AG09319 (cell line): ENCODE data around the gene UFSP2.

Source experiments
- DNase-seq: peaks from one replicate; pipeline ENCODE4 v3.0.0-alpha.2; 2010; ENCODE audit warnings: low read depth; ENCODE audit errors: extremely low read depth
- TF ChIP-seq, protein P1 (sequence below): IDR thresholded peaks from 2 replicates; pipeline ENCODE4 v1.5.1; 2011; ENCODE audit warnings: low read depth, mild to moderate bottlenecking, inconsistent platforms, low read length, moderate library complexity

UFSP2 gene

DNA sequence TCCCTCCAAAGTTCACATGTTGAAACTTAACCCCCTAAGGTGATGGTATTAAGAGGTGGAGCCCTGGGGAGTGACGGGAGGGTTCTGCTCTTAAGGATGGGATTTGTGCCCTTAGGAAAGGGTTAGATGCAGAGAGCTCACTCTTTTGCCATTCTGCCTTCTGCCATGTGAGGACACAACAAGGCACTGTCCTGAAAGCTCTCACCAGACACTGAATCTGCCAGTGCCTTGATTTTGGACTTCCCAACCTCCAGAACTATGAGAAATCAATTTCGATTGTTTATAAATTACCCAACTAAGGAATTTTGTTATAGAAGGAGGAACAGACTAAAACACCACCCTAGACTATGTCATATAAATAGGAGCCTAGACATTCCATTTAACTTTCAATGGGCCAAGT, 41.7 kb downstream of the UFSP2 start:
- no peak for DNase-seq
- TF ChIP-seq, protein P1, sequence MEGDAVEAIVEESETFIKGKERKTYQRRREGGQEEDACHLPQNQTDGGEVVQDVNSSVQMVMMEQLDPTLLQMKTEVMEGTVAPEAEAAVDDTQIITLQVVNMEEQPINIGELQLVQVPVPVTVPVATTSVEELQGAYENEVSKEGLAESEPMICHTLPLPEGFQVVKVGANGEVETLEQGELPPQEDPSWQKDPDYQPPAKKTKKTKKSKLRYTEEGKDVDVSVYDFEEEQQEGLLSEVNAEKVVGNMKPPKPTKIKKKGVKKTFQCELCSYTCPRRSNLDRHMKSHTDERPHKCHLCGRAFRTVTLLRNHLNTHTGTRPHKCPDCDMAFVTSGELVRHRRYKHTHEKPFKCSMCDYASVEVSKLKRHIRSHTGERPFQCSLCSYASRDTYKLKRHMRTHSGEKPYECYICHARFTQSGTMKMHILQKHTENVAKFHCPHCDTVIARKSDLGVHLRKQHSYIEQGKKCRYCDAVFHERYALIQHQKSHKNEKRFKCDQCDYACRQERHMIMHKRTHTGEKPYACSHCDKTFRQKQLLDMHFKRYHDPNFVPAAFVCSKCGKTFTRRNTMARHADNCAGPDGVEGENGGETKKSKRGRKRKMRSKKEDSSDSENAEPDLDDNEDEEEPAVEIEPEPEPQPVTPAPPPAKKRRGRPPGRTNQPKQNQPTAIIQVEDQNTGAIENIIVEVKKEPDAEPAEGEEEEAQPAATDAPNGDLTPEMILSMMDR = no peak

DNA sequence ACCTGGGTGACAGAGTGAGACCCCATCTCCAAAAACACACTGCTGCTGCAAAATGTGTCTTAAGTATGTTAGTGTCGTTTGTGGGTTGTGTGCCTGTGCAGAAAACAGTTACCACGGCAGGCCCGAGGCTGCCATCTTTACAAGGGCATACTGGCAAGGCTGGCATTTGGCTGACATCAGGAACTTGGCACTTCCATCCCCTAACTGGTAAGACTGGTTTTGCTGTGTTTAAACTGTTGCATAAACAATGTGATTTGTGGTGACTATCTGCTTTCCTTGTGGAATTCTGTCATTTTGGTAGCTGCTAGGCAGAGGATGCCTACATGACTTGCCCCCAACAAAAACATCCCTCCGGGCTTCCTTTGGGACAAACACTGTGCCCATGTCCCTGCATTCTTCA, 42.3 kb downstream of the UFSP2 start:
- DNase-seq = no peak
- TF ChIP-seq, protein P1 = no peak

DNA sequence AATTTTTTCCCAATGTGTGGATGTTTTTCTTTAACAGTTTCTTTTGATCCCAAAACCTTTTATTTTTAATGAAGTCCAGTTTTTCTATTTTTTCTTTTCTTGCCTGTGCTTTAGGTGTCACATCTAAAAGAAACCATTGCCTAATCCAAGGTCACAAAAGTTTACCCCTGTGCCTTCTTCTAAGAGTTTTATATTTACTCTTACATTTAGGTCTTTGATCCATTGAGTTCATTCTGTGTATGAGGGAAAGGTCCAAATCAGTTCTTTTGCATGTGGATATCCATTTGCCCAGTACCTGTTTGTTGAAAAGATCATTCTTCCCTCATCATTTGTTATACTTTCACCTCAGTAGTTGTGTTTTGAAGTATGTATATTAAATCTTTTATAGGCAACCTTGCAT, 43.0 kb downstream of the UFSP2 start:
- TF ChIP-seq, protein P1 = no peak
- no peak for DNase-seq

DNA sequence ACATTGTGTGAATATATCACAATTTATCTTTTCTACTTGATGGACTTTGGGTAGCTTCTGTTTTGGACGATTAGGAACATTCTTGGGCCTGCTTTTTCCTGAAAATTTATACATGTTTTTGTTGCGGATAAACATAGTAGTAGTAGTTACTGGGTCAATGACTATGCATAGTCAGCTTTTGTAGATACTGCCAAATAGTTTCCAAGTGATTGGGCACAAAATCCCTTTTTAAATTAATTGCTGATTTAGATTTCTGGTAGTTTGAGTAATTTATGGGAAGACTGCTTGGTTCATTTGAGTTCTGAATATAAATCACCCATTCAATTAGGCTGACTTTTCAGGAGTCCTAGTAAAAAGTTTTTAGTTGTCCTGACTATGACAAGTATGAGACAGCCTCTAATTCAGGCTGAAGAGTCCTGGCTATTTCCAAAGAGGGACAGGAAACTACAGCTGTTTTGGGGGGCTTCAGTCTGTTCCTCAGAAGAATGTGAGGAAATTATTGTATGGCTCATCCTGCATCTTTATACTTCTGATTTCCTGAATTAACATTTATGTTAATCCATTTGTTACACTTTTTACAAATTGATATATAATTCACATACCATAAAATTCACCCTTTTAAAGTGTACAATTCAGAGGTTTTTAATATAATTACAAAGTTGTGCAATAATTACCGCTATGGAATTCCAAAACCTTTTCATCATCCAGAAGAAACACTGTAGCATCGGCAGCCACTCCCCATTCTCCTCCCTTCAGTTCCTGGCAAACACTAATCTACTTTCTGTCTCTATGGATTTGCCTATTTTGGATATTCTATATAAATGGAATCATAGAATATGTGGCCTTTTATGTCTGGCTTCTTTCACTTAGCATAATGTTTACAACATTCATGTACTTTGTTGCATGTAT, 44.2 kb downstream of the UFSP2 start:
- no peak for DNase-seq

DNA sequence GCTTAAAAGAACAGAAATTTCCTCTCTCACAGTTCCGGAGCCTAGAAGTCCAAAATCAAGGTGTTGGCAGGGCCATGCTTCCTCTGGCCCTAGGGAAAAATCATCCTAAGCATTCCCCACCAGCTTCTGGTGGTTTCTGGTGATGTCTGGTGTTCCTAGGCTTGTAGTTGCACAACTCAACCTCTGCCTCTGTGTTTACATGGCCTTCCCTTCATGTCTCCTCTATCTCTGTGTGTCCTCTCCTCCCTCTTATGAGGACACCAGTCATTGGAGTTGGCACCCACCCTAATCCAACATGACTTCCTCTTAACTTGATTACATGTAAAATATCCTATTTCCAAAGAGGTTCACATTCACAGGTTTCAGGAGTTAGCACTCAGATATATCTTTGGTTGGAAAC, 45.4 kb downstream of the UFSP2 start:
- TF ChIP-seq, protein P1 = no peak
- no peak for DNase-seq

More for the DNA sequence above, 44.2 kb downstream of the UFSP2 start:
- TF ChIP-seq, protein P1 = no peak

DNA sequence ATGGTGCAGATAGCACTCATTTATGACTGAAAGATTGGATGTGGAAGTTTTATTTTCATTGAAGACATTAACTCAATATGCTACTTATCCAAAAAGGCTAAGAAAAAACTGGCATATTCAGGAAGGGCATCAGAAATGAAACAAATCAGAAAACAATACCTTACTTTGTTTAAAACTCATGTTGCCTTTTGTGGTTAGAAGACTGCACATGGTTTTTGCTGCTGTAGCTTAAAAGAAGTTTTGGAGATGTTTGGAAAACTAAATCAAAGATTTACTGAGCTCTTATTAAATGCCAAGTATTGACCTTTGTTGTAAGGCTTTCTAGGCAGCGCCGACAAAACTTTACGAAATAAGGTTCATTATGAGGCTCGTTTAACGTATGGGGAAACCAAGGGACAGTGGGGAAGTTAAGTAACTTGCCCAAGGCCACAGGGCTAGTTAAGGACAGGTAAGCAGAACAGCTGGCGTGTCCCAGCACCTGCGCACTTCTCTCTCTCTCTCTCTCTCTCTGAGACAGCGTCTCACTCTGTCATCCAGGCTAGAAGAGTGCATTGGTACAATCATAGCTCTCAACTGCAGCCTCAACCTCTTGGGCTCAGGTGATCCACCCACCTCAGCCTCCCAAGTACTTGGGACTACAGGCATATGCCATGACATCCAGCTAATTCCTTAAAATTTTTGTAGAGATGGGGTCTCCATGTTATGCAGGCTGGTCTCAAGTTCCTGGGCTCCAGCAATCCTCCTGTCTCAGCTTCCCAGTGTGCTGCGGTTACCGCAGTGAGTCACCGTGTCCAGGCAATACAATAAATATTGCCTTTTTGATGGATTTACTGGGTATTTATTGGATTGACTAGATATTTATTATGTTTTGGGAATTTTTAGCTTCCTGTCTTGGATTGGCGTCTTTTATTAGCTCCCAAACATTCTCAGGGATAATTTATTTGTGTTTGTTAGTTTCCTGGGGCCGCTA, 46.2 kb downstream of the UFSP2 start:
- TF ChIP-seq, protein P1 = no peak

More for the DNA sequence above, 46.2 kb downstream of the UFSP2 start:
- no peak for DNase-seq
